ENCODE results near the gene TAGLN.
A peak's percentile ranks its signal among the peaks of the same experiment; 100 is the strongest.

TAGLN gene

DNA sequence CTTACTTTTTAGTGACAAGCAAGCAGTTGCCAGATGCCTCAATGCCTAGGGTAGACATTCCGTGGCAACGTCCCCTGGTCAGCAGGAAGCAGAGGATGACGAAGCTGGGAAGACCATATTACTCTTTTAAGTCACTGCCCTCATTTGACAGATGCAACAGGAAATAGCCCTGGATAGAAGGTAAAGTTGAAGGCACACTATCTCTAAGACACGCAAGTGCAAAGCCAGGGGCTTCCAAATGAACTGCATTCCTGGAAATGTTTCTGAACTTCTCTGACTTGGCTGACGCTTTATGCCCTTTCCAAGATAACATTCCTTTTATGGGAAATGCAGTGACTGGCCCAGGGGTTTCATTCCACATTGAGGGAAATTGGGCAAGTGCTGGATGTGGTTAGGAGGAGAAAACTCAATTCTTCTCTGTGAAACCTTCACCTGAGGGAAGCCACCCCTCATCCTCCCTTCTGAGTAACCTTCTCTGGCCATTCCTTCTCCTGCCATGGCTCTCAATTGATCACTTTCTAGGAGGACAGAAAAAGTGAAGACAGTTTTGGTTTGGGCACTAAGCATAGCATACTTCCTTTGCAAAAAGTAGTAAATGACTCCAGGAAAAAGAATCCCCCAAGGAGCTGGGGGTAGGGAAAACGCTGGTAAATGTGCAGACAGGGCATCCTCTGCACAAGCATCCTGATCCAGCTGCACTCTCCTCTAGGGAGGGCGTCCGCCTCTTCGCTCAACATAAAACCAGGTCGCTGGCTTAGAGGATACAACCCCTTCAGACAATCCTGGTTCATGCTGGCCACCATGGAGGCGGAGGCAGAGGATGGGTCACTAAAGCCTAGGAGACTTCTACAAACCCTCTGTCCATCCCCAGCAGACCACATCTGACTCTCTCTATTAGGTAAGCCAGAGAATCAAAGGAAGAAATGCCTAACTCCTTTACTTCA lies 18.2 kb downstream of the TAGLN start:
- DNase-seq, result no peak

DNA sequence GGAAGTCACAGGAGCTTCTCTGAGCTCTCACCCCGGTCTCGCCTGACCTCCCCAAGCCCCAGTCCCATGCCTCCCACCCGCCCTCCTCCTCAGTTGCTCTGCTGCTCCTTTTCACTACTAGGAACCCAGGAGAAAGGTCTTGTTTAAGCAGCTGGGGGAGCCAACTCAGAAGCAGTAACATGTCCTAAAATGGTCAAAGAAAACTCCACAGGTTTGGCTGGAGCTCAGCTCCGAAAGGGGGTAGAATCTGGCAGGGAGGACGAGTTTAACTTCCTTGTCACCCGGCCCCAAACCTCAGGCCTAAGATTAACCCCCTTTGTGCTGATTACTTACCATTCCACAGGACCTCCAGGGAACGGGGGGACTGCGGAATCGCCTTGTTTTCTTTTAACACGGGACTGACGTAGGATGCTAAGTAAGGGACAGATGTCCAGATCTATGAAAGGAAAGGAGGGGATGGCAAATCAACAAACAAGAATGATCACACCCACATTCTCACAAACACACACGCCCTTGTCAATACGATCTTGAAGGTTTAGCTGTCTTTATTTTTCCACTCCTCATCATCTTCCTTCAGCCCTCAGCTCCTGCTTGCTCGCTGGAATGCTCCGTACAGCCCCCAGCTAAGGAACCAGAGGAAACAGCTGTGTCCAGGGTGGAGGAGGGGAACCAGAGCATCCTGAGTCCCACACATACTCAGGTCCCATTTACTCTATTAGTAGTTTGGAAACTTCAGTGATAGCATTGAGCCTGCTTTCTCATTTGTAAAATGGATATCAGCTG lies 19.2 kb downstream of the TAGLN start:
- no peak for DNase-seq

DNA sequence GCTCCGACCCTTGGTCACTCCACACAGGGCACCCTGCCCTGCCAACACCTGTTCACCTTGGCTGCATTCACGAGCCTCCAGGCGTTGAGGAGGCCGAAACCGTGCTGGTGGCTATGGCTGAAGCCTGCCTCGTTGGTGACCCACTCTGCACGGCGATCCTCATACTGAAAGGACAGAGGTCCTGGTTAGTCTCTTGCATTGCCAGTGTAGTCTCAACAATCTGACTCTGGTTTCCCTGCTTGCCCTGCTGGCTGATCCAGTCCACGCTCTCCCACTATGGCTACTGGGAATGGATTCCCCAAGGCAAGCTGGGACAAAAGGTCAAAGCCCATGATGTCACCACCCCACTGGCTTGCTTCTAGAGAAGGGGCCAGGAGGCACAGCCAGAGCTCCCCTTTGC lies 19.8 kb downstream of the TAGLN start:
- no peak for DNase-seq

DNA sequence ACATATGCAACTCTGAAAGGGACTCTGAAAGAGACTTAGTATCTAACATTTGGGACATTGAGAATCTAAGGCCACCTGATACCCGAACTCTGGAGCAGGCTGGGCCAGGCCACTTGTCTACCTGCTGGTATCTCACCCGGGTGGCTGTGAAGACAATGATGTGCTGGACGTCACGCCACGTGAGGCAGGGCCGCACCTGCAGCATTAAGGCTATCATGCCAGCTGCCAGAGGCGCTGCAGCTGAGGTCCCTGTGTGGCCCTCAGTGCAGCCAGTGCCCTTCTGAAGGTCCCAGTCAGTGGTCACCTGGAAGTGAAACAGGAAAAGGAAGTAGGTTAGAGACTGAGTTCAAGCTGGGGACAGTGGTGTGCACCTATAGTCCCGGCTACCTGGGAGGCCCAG lies 20.3 kb downstream of the TAGLN start:
- no peak for DNase-seq

DNA sequence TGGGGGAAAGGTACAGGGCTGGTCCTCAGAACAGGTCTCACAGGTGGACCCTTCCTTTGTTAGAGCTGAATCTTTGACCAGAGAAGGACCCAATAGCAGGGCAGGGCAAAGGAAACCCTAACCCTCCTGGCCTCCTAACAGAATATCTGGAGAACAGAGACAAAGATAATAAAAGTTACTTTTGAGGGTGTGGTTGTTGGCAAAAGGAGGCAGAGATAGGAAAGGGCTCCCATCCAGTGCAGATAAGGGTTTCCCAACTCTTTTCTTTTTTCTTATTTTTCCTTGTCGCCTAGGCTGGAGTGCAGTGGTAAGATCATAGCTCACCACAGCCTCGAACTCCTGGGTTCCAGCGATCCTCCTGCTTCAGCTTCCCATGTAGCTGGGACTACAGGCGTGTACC lies 20.8 kb downstream of the TAGLN start:
- DNase-seq, result no peak

DNA sequence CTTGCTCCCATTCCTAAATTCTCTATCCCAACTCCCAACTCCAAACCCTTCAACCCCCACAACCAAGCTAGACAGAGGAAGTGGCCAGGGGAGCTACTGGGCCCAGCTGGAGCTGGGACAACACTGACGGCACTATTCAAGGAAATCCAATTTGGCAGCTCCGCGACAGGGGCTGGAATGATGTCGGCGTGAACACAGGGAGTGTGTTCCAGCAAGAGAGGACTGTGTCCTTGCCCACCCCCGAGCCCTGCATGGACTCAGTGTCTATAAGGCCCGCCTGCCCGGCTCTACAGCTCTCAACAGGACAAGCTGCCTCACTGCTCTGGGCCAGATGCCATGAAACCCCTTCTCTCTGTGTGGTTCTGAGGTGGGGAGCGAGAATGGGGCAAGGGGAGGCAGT lies 21.4 kb downstream of the TAGLN start:
- no peak for DNase-seq

DNA sequence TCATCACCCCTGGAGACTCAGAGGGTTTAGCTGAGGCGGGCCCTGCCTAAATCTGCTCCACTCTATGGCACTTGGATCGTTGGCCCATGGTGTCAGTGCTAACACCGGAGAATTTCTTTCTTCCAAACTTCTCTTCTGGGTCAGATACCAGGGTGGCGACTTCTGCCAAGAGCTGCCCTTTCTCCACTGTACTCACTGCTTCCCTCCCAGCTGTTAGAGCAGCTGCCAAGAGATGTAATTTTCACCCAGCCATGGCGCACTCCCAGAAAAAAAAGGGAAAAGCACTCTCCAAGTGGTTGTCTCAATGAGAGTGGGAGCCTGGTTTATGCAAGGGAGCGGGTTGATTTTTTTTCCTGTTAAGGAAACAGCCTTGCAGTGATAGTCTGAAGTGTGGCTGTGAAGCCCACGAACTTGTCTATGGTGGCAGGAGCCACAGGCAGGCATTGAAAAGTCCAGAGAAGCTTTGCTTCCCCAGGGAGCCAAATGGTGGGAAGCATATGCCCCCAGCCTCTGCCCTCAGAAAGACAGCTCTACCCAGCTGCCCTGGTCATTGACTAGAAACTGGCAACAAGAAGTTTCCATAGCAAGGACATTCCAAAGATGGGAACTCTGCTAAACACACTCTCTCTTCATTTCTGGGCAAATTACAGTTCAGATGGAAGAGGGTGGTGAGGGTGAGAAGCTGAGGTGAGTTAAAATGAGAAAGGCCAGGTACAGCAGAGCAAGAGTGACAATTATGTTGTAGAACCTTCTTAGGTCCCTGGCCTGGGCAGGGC lies 22.0 kb downstream of the TAGLN start:
- no peak for DNase-seq

DNA sequence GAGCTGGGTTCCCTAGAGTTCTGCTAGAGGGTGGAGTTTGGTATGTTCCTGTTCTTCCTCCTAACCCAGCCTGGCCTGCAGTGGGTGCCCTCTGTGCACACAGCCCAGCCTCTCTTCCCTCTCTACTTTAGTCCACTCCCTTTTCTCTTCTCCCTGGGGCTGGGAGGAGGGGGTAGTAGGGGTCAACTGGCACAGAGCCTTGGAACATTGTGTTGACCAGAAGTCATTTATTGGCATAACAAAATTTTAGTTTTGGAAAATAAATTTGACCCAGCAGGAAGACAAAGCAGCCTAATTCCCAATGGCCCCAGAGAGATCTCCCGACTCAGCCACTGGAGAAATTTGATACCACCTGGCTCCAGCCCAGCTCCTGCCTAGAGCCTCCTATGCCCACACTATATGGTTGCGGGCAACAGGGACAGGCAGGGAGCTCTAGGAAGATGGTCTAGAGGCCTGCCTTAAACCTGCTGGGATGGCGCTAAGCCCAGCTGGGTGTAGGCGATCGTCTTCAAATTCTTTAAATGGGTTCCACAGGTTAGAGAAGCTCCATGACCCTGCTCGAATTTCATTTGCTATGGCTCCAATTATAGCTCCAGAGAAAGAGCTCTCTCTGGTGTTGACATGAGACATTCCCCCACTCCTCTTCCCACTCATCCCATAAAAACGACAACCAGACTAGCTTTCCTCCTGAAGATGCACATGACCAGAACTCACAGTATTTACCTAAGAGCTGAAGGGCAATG lies 22.8 kb downstream of the TAGLN start:
- peak; percentile 97 for DNase-seq

DNA sequence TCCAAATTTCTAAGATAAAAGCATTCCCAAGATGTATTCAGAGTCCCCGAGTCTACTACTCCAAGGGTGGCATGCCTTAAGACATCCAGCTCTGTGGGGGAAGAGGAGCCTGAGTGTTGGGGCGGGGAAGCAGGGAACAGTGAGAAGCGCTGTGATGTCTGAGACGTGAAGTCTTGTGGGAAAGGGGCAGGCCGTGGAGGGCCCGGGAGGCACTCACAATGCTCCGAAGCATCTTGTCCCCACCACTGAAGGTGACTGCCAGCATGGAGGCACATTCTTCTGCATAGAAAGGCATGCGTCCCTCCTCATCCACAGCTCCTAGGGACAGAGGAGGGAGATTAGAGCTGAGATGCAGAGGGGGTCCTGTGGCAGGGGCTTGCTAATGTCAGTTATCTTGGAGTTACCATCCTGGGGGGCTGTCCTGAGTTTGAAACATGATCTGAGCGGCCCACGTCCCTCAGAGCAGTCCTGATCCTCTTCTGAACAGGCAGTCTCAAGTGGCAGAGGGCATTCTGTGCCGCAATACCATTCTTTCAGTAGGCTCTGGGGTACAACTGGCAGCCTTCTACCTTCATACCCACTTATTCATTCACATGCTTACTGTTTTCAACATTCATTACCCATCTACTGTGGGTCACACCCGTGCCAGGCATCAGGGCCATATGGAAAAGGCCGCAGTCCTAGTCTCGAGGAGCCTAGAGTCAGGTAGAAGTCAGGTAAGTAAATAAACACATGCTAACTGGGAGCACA lies 24.0 kb downstream of the TAGLN start:
- no peak for DNase-seq

DNA sequence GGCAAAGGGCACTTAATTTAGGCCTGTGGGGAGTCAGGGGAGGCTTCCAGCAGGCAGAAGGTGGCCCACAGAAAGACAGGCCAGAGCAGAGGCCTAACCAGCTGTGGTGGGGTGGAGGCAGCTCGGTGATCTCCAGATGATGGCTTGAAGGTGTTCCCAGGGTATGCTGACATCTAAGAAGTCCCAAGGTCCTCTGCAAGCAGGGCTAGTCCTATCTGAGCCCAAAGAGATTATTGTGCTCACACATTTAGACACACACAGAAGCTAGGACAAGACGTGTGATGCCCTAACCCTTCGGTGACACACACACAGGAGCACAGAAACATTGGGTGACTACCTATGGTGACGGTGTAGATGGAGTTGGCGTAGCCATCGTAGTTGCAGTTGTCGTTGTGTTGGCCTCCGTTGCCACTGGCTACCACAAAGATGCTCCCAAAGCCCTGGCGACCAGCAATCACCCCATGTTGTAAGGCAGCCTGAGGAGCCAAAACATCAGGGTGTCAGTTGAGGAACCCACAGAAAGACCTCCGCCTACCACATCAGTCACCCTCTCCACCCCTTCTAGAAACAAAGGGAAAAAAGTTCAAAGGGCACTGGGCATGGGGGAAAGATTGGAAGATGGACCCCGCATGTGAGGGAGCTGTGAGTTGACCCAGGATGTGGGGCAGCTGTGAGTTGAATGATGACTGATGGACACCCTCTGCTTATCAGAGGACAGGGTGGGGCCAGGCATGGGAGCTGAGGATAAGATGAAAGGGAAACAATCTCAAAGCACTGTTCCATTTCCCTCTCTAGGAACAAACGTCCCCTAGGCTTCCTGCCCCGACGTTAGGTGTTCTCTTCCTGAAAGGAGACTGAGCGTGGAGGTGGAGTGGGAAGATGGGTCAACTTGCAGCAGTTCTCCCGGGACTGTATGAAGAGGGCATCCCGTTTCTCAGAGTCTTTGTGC lies 24.8 kb downstream of the TAGLN start:
- DNase-seq, result no peak

DNA sequence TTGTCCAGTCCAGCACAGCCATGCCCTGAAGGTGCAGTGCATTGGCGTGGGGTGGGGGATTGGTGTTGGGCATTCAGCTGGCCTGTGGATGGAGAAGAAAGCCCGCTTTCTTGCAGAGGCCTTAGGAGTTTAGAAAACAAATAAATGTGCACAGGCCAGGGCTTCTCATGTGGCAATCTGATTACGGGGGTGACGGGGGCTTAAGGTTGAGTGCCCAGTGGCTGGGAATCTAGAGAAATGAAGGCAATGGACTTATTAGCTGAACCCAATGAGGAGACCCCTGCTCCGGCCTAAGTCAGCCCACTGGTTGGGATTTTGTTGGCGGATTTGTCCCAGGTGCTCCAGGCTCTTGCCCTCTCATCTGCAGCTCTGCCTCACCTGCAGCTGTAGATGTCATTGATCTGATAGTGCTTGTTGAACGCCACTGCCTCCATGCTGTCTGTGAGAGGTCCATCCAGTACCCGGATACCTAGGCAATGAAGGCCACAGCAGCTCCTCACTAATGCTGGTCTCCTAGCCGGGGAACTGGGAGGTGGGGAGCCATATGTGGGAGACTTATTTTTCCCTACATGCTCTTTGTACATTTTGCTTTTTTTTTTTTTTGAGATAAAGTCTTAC lies 26.5 kb downstream of the TAGLN start:
- DNase-seq, result no peak

DNA sequence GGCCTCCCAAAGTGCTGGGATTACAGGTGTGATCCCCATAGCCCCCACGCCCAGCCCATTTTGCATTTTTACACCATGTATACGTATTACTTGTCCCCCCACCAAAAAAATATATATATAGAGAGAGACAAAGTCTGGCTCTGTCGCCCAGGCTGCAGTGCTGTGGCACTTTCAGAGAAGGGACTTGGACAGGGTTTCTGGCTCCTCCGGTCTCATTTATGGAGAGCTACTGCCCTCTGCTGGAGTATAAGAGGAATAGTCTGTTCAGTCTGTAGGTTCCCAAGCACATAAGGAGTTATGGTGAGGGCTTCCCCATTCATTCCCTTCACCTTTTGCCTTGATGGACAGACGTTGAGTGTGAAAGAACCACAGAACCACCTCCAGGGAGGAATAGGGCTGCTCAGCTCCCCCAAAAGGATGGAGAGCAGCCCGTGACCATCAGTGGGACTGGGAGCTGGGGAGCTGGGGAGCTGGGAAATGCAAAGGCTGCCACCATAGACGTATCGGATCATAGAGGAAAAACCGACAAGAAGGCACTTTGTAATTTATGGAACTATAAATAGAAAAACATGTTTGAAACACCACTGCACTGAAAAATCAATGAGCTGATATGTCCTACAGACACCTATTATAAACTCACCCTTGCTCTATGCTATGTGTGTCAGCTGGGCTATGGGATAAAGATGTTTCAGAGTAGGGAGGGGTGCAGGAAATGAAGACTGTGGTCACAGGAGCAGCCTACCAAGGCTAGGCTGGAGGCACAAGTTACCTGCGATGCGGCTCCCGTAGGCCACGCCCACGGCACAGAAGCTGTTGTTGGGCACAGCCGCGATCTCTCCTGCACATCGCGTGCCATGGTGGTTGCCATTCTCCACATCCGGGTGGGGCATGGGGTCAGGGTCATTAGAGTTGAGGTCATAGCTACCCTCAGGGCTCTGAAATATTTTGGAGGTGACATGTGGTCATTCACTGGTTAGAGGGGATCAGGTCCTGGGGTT lies 27.5 kb downstream of the TAGLN start:
- peak; percentile 83 for DNase-seq

DNA sequence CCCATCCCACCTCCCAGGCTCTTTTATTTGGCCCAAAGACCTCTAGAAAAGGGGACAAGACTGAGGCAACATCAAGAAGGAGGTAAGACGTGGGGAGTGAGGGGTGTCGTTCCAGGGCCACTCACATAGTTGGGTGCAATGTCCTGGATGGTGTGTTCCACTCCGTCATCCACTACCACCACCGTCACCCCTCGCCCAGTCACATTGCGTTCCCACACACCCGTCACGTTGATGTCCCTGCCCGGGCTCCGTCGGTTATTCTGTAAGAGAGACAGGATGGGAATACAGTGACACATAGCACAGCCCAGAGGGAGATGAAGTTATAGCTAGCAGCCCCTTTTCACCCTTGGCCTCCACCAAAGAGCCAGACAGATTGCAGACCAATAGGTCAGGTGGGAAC lies 28.9 kb downstream of the TAGLN start:
- DNase-seq, result no peak

DNA sequence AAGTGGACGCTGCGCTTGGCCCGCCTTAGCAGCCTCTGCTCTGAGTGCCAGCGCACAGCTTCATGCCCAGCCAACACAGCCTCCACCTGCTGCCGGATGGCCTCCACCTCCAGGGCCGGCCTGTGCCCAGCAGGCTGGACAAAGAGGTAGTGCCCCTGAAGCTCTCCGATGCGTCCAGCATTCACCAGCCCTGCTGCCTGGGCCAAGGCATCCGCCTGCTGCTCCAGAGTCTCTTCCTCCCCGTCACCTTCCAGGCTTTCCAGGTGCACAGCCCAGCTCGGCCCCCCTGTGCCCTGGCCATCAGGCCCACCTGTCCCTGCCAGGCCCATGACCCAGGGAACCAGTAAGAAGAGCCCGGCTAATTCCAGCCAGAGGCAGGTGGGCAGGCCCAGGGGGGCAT lies 30.2 kb downstream of the TAGLN start:
- no peak for DNase-seq

DNA sequence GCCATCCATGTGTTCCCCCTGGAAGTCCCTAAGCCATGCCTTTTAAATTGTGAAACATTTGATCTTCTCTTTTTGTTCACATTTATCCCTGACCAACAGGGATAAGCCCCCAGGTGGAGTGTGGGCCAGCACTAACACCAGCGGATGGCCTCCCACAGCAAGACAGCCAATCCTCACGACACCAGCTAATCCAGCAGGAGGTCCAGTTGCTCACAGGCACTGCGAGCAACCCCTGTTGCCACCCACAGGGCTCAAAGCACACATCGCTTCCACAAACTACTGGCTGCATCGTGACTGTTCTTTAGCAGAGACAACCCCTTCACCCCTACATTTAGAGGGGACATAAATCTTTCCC lies 30.7 kb downstream of the TAGLN start:
- no peak for DNase-seq

DNA sequence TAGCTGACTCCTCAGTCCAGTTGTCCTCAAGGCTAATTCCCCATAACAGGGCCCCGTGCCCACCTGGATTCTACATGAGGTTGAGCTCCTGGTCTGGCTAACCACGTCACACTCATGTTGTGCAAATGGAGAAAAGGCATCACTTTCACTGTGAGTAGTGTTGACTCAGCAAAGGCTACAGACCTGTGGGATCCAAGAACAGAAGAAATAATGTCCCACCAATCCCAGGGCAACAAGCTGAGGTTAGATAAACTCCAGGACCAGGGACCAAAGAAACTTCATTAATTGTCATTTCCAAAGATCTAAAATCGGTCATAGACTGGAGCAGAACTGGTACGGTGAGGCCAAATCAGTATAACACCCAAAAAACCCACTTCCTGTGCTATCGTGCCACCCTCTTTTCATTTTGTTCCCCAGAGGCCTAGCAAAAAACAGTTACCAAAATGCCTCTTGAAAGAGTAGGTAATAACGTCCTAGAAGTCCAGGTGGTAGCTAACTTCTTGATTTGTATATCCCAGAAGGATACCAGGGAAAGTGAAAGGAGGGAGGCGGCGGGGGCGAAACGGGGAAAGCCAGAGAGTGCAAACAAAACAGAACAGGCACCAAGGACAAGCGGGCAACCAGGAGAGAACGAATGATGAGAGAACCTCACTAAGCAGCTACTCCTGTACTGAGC lies 31.3 kb downstream of the TAGLN start:
- DNase-seq, result no peak

DNA sequence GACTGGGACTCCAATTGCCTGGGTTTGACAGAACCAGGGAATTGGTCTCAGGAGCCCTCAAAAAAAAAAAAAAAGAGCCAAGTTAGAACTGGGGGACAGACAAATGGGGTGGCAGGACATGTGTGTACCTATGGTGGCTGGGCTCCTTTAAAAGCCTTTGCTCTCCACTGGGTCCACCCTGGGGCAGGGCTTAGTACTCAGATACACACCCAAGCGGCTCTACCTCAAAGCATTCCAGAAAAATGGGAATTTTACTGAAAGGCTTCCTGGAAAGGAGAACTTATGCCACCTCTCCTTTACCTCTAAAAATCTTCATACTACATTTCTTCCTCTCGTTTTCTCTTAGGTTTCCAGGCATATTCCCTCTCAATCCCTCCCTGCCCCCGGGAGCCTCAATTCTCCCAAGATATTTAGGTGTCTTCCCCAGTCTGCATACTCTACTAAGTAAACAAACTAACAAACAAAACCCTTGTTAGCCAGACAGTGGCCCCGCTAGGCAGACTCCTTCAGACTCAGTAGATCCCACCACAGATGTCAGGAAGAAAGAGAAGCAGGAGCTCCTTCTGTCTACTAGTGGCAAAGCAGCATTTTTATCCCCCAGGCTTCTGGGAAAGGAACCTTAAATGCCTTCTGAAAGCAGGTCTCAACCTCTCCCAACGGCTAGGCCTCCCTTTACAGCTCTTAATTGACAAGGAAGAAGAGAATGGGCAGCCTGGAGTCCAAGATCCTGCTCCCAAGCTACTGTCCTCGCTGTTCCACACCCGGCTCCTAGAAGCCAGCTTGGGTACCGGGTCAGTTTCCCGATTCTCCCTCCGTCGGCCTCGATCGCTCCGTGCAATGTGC lies 32.0 kb downstream of the TAGLN start:
- DNase-seq, result peak; percentile 41

DNA sequence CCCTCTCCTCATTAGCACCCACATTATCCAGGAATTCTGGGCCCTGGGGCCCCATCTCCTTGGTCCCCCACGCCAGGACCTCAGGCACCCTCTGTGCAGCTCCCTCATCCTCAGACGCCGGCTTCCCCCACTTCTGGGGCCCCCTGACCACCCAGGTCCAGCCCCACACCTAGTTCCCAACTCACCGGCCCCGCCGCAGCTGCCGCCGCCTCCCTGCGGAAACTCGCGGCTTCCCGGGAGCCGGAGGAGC lies 32.6 kb downstream of the TAGLN start, which contains the start of gene PCSK7:
Gene PCSK7 (minus strand): TSS at position 232 of the 250 bp plus-strand sequence. CDS start 2,229 bp downstream, outside the sequence.
- no peak for DNase-seq

Data from NCI-H69 (cell line).